LoVo (cell line): Measurements from ENCODE around the gene TMEM26.
"Not testable (repeated sequence)": the region's sequence is repeated elsewhere in the genome, so short reads cannot be mapped to it uniquely, and the experiment has no call there.

ENCODE experiments used
- DNase-seq: peaks from one replicate; pipeline ENCODE4 v3.0.0-alpha.2; 2016; ENCODE audit warnings: low spot score

TMEM26 gene

DNA sequence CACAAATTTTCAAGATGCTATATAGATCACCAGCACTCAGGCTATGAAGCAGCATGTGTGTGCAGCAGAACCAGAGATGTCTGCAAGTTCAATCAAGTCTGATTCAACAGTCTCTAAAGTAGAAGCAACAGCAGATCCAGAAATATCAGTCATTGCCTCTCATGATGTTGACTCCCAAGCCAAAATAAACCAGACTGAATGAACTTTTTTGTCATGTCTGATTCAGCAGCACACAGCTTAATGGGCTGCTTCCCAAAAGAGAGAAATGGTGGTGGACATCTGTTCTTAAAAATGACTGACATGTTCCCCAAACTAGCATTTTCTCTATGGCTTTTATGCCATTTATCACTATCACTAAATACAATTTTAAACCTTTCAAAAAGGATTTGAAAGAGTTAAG, 53.8 kb downstream of the TMEM26 start:
- DNase-seq: no peak

DNA sequence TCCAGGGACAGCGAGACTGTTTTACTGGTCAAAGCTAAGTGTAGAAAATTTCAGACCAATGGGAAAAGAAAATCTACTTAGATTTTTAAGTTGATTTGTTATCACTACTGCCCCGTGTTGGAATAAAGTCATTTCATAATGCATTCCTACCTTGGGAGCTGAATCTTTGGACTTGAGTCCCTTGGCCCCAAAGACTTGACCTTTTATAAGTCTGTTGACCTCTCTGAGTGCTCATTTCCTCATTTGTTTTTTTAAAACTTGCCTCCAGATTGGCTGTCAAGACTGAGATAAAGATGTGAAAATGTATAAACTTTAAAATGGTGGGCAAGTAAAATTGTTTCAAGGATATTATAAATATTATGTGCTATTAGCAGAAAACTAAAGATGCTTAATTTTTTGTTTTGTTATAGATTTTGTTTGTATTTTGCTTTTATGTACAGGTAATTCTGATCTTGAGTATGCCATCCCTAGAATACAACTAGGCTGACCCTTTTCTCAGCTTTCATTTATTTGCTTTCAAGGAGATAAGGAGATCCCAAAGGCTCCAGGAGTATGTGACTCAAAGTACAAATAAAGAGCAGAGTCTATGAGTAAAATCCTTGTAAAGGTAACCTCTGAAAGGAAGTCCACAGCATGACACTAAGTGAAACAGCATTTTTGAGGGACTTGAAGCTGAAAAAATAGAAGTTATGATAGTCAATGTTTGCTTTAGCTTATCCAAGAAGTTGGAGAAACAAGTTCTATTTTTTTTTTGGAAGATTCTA, 54.6 kb downstream of the TMEM26 start:
- DNase-seq: peak; percentile 40

DNA sequence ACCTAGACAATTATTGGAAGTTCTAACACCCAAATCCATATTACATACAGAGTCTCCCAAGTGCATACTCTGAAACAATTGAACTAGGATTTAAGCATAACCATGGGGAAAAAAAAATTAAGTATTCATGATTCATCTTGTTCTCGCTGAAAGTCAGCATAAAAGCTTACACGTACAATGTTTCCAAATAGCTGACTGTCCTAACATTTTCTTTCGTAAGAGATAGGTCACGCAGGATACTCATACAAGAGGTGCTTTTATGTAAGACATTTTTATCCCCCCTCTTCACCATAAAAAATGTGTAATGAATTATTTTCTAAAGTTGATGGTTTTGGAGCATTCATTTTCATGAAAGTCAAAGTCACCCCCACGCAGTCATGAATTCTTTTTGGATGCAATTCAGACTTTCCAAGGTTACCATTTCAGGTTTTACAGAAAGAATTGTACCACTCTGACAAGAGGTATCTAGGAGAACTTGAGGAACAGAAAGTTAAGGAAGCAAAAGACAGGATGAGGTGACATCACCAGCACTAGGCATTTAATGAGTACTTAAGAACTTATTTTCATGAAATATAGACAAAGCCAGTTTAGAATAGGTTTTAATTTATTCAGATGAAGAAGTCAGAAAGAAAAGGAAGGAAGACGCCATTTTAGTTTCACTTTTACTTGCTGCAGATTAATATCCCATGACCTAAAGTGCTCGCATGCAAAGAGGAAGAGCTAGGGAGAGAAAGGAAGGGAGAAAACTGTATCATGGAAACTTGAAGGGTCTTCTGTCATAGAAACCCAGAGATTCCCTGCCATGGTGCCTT, 55.8 kb downstream of the TMEM26 start:
- DNase-seq: peak; percentile 46

DNA sequence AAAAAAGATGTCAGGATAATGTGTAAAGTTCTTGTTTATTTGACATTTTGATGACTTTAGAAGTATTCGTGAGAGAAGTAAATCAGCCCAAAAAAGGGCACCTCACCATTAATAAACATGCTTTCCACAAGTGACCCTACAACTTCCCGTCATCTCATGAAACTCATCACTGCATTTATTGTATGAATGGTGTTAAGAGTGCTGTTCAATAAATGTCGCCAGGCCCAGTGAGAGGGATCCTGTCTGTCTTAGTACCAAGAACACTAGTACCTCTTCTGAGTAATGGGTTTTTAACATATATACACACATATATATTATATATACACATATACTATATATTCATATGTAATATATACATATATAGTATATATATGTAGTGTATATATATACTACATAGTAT, 61.9 kb downstream of the TMEM26 start:
- DNase-seq: no peak

DNA sequence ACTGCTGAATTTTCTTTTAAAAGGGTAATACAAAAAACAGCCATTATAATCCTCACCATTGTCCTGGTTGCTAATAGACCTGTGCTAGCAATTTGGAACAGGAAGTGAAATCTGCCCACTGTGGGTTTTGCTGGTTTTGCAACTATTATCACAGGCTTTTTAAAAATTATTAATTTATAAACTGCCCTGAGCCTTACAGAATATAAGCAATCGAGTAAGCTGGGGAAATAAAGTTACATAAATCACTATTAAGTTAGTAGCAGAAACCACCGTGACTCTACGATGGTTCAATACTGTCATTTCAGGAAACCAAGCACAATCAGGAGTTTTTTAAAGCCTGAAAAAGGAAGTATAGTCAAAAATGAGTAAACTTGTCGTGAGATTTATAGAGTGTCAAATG, 62.3 kb downstream of the TMEM26 start:
- DNase-seq: no peak

DNA sequence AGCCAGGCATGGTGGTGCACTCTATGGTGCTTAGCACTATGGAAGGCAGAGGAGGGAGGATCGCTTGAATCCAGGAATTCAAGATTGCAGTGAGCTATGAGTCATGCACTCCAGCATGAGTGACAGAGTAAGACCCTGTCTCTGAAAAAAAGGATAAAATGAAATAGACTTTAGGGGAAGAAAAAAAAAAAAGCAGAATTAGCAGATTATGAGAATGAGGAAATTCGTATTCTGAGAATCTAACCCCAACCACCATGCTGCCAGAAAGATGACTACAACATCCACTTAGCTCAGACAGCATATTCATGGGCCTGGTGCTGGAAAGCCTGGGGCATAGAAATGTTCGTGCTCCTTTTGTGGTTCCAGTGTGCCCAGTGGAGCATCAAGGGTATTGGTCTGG, 63.3 kb downstream of the TMEM26 start:
- DNase-seq: no peak

DNA sequence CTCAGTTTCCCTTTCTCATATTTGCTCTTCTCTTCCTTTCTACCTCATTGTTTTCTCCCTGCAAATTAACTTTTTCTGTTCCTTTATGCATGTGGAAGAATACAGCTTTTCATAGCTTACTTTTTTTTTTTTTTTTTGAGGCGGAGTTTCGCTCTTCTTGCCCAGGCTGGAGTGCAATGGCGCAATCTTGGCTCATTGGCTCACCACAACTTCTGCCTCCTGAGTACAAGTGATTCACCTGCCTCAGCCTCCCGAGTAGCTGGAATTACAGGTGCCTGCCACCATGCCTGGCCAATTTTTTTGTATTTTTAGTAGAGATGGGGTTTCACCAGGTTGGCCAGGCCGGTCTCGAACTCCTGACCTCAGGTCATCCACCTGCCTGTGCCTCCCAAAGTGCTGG, 64.2 kb downstream of the TMEM26 start:
- DNase-seq: not testable (repeated sequence)

DNA sequence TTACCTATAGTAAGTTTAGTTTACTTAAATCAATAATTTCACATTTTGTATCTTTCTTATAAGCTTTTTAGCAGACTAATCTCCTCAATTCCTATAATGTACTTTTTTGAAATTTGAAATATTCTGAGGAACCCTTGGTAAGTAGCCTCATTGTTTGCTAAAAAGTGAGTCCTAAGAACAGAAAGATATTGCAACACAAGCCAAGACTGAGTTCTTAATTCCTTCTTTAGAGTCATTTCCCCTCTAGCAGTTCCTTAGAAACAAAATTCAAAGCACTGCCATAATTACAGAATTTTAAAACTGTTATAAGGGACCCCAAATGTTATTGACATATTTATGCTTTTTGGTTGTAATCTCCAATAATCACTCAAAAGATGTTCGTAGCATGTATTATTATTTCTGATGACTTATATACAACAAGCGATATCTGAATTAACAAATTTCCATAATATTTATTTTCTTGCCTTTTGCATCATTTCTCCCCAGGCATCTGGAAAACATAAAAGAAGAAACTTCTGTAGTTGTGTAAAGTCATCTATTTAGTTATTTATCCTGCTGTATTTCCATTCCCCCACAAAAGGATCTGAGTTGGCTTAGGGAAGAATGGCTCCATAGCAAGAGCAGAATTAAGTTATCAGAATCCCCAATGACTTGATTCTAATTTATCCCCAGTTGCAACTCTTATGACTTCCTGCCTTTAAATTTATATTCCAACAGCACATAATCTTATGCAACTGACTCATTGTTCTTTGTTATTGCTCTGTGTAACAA, 67.8 kb downstream of the TMEM26 start:
- no peak for DNase-seq

DNA sequence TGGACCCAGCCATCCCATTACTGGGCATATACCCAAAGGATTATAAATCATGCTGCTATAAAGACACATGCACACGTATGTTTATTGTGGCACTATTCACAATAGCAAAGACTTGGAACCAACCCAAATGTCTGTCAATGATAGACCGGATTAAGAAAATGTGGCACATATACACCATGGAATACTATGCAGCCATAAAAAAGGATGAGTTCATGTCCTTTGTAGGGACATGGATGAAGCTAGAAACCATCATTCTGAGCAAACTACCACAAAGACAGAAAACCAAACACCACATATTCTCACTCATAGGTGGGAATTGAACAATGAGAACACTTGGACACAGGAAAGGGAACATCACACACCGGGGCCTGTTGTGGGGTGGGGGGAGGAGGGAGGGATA, 72.0 kb downstream of the TMEM26 start:
- DNase-seq: not testable (repeated sequence)

DNA sequence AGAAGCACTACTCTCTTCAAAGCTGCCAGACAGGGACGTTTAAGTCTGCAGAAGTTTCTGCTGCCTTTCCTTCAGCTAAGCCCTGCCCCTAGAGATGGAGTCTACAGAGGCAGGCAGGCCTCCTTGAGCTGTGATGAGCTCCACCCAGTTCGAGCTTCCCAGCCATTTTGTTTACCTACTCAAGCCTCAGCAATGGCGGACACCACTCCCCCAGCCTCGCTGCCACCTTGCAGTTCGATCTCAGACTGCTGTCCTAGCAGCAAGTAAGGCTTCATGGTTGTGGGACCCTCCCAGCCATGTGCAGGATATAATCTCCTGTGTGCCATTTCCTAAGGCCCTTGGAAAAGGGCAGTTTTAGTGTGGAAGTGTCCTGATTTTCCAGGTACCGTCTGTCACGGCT, 74.3 kb downstream of the TMEM26 start:
- DNase-seq: no peak

DNA sequence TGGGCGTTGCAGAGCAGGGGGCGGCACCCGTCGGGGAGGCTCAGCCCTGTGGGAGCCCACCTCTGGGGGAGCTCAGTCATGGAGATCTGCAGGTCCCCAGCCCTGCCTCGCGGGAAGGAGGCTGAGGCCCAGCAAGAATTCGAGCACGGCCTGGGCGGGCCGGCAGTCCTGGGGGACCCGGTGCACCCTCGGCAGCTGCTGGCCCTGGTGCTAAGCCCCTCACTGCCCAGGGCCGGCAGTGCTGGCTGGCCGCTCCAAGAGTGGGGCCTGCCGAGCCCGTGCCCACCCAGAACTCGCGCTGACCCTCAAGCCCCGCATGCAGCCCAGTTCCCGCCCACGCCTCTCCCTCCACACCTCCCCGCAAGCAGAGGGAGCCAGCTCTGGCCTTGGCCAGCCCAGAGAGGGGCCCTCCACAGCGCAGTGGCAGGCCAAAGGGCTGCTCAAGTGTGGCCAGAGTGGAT, 76.2 kb downstream of the TMEM26 start:
- DNase-seq: no peak

DNA sequence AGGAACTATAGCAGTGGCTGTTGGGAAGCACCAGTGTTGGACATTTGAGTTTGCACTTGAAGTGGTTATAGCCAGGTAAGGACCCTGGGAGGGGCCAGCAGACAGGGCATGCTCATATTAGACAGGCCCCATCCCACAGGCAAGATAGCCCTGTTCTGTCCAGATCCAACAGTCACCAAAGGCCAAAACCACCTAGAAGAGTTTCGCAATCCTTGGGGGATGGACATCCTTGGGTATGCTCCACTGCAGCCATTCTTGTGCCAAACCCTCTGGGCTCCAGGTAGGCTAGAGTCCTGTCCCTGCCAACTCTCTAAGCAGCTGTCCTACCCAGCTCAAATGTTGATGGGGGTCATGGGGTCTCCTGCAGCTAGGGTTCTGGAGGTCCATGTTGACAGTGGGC, 76.8 kb downstream of the TMEM26 start:
- no peak for DNase-seq

DNA sequence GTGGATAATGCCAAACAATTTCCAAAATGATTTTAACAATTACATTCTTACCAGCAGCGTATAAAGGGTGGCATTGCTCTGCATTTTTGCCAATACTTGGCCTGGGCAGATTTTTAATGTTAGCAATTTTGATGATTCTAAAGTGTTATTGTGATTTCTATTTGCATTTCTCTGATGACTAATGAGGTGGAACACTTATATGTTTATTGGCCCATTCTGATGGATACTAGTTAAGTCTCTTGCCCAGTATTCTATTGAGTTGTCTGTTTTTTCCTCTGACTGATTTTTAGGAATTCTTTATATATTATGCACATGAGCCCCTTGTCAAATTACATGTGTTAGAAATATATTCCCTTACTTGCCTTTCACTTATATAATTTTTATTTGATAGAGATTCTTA, 86.8 kb downstream of the TMEM26 start:
- DNase-seq: no peak

DNA sequence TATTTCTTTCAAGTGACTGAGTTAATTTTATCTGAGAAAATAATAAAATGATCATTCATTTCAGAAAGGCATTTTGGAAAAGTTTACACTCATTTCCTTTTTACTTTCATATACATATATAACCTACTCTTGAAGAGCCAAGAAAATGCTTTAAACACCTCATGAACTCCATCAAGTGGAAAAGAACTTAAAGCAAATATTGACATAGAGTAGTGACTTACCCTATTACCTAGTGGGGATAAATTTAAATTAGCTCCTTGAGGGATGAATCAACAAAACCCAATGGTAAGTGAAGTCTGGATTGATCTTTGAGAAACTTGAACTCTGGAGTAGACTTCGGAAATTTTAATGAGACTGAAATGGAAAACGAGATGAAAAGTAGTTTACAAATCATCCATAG, 88.6 kb downstream of the TMEM26 start:
- DNase-seq: no peak

DNA sequence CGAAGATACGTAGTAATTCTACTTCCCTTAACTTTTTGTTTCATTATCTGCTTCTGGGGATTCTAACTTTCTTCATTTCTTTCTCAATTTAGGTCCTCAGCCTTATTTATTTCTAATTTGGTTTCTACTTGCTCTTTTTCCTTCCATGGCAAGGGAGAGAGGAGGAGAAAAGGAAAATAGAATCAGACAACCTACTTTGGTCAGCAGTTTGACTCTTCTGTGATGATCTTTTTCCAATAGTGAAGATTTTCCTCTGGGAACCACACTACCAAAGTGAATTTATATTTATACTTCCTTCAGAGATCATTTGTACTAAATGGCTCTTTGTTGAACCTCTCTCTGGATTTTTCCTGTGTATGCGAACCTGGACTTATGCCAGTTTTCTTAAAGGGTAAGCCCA, 90.2 kb downstream of the TMEM26 start:
- DNase-seq: no peak

DNA sequence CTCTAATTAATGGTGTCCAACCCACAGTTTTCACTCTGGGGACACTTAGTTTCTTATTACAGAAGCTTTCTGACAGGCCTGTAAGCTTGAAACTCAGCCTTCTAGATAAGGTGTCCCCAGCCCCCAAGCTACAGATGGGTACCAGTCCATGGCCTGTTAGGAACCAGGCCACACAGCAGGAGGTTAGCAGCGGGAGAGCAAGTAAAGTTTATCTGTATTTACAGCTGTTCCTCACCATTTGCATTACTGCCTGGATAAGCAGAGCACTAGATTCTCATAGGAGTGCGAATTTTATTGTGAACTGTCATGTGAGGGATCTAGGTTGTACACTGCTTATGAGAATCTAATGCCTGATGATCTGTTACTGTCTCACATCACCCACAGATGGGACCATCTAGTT, 93.7 kb downstream of the TMEM26 start:
- no peak for DNase-seq

DNA sequence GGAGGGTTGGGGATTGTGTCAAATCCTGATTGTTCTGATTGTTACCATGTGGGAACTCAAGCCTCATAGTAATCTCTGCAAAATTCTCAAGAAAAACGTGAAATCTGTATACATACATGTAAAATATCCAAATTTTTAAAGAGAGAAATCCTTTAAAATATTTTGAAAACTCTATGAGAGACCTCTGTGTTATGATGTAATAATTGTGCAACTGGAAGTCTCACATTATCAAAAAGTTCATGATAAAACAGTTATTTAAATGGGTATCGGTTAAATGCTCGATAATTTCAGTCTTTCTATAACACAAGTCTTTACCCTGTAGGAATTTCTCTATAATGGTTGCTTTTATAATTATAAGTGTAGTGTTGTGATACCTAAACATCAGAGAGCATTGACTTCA, 95.5 kb downstream of the TMEM26 start:
- DNase-seq: no peak
